Stomach (tissue), 4 donors: Measurements from ENCODE around the gene FHOD3.

Experiments
- CTCF ChIP-seq, 7 experiments: fragments of 450-650 bp in 4 of 7; fragments of 200-600 bp in 3 of 7; sonication (generic) in 3 of 7; IDR thresholded peaks; one replicate each; pipeline ENCODE4 v1.5.1; 2016 to 2019; ENCODE audit warnings: antibody characterized with exemption in 7 of 7, control low read depth in 2 of 7, mild to moderate bottlenecking in 1 of 7
- POLR2A ChIP-seq, 4 donors: fragments of 450-650 bp; IDR thresholded peaks; one replicate each; pipeline ENCODE4 v1.6.1; 2016; ENCODE audit warnings: antibody characterized with exemption in 4 of 4, control low read depth in 2 of 4, mild to moderate bottlenecking in 1 of 4, moderate library complexity in 1 of 4
- POLR2AphosphoS5 ChIP-seq, 3 donors: sonication (generic); formaldehyde crosslinking; IDR thresholded peaks; one replicate each; pipeline ENCODE4 v1.6.1; 2016; ENCODE audit warnings: antibody characterized with exemption in 3 of 3

GRCh38 chr18:36780748-36781147 lies 483.2 kb downstream of the FHOD3 start:
- no peak for TF ChIP-seq CTCF (IDR thresholded peaks at IDR 0.05)
- TF ChIP-seq POLR2AphosphoS5 (IDR thresholded peaks at IDR 0.05), result no peak
- no peak for TF ChIP-seq POLR2A (IDR thresholded peaks at IDR 0.05)
